Fibroblast of gingiva (primary cell): ENCODE measurements around the gene PPP1R3G.

Experiments
- DNase-seq: peaks from one replicate; pipeline ENCODE4 v3.0.0-alpha.2; 2011; ENCODE audit warnings: low read depth

PPP1R3G gene

DNA sequence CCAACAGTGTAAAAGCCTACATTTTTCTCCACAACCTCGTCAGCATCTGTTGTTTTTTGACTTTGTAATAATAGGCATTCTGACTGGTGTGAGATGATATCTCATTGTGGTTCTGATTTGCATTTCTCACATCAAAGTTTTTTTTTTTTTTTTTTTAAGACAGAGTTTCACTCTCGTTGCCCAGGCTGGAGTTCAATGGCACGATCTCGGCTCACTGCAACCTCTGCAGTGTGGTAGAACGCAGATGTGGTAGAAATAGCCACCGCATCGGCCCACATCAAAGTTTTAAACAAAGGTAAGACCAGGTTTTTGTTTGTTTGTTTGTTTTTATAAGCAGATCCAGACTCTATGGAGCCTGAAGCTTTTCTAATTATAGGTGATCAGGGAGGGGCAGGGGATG lies 12.7 kb upstream of the PPP1R3G start:
- DNase-seq = no peak

DNA sequence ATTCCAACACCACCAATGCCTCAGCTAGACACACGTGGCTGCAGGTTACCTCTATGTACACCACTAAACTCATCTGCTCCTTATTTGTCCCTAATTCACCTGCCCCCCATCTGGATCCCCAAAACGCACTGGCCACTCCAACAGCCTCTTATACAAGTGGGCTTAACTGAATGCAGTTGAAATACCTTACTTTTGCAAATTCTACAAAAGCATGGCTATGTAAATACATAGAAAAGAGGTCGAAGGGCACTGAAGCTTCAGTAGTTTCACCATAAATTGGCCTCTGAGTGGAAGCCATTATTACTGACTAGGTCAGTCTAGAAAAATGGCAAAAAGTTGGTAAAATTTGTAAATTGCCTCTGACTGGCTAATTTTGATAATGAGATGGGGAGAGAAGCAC lies 11.1 kb upstream of the PPP1R3G start:
- no peak for DNase-seq

DNA sequence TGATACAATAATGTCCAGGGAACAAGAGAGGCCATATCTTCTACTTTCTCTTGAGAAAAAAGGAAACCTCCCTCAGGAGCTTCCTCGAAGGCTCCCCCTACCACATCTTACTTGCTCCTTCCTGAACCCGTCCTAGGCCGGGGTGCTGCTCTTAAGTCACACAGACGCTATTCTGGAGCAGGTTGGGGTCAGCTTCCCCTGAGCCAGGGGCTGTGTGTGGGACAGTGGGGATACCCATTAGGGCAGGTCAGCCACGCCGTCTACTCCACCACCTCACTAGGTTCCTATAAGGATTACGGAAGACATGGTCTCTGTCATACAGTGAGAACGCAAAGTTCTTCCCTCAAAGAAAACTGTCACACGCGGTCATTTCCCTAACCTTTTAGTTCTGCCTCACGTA lies 8.2 kb upstream of the PPP1R3G start:
- DNase-seq = no peak

DNA sequence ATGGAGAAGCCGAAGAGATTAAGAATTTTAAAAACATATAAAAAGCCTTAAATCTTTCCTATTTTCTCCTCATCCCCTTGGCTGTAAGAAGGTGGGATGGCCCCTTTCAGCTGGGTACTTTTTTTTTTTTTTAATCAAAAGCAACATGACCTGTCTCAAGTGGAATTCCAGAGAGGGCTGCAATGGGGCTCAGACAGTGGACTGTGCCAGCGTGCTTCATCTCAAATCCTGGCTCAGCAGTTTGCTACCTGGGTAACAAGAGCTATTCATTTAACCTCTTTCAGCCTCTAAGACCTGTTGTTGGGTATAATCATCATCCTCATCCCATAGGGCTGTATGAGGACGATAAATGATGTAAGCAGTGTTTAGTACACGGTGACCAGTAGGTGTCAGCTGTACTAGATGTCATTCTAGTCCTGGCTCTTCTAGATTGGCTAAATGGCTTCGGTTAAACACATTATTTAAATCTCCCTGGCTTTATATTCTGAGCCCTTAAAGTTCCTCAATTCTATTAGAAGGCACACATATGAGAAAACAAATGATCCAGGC lies 6.9 kb upstream of the PPP1R3G start:
- DNase-seq = no peak

DNA sequence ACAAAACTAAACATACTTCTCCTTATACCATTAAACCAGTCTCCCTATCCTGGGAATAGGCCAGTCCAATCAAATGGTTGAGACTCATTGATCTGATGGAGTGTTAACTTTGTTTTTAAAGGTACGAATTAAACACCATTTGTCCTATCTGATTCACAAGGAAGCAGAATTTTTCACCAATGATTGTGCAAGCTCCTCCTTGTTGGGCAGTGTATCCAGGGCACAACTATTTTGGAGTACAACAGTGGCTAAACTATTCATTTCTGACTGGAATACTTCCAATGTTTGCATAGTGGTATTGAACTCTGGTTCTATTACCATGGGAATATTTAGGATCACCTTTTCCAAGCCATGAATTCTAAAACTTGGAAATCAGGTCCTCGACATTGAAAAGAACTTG lies 5.4 kb upstream of the PPP1R3G start:
- no peak for DNase-seq

DNA sequence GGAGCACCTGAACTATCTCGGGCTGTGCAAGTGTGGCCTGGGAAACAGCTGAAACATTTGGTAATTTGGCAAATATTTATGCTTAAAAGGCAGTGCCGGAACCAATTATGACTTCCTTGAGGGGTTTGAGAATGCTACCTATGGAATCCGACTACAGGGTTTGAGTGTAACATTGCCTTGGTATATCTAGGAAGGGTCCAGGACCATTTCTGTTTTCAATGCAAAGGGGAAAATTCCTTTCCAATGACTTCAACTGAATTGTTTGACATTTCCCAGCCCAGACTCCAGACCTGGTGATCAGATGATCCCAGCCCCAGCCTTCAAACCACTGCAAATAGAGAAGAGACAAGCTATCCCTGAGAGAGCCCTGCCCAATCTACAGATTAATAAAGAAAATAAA lies 4.6 kb upstream of the PPP1R3G start:
- no peak for DNase-seq

DNA sequence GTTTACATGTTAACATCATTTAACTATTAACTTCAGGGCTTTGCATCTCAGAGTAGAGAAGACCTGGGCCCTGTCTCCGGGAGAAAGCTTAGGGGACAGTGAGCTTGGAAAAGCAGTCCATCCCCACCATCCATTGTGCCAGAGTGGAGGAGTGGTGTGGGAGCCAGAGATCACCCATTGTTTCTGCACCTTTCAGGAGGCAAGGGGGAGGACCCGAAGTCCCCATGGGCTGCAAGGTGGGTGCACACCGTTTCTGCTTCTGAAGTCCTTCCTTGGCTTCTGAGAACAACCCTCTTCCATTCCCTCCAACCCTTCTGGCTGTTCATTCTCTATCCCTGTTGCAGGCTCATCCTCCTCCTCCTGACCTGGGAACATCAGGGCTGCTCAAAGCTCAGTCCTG lies 4.0 kb upstream of the PPP1R3G start:
- DNase-seq = no peak

DNA sequence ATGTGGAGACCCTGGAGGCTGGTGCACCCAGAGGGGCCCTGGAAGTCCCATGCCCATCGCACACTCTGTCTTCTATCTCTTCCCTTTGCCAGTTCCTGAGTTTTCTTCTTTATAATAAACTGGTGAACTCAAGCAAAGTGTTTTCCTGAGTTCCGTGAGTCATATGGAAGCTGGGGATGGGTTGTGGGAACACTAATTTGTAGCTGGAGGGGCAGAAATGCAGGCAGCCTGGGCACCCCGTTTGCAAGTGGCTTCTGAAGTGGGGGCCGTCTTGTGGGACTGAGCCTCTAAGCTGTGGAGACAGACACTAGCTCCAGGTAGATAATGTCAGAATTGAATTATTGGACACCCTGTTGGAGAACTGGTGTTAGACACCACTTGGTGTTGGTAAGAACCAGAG lies 3.2 kb upstream of the PPP1R3G start:
- no peak for DNase-seq

DNA sequence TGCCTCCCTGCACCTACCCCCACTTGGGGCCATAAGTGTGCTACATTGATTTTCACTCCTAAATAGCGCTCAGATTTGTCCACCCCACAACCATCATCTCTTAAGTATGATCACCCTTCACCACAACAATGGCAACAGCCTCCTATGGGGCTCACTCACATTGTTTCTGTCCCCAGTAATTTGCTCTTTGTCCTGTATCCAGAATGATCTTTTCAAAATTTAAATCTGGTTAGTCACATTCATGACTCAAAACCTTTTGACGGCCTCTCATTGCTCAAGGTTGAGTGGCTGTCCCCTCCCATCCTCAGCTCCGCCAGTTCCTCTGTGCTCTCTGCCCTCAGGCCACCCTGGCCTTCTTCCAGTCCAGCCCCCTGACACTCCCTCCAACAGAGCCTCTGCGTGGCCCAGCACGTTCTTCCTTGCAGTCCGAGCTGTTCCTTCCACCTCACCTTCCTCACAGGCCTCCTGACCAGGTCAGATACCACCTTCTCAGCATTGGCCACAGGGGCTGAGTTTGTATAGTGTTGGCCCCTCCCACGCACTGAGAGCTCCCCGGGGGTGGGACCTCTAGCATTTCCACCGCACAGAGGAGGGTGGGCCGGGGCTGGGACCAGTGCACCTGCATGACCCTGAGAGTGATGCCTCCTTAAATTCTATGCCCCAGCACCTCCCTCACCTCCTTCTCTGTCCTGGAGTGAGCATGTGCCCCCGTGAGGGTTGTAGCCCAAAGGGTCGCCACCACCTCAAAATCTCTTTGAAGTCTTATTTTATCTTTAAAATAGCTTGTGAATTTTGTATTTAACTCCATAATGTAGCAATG lies 2.4 kb upstream of the PPP1R3G start:
- DNase-seq = peak; percentile 84

DNA sequence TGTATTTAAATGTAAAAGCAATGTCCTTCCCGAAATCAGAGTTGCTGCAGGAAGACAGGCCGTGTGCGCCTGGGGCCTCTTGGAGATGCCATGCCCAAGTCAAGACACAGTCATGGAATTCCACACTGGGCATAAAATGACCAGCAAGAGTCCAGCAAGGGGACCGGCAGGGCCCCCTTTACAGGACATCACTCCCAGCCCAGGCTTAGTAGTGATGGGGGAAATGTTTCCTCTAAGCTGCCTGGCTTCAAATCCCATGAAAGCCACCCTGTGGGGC lies 1.9 kb upstream of the PPP1R3G start:
- DNase-seq = no peak

DNA sequence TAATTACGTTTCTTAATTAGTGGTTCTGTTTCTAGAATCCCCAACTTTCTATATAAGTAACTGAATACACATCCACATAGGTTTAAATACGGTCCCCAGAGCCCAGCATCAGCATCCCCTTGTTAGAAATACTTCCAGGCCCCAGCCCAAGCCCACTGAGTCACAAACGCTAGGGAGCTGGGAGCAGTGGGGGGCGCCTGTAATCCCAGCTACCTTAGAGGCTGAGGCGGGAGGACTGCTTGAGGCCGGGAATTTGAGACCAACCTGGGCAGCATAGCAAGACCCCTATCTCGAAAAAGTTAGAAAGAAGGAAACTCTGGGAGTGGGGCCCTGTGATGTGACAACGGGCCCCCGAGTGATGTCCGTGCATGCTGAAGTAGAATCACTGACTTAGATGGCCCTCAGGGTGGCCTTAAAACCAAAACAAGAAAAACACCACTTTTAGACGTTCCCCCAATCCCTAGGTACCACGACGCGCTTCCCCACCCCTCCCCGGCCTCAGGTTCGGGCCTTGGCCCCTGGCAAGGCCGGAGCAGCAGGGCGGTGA lies 1.3 kb upstream of the PPP1R3G start:
- DNase-seq = no peak

DNA sequence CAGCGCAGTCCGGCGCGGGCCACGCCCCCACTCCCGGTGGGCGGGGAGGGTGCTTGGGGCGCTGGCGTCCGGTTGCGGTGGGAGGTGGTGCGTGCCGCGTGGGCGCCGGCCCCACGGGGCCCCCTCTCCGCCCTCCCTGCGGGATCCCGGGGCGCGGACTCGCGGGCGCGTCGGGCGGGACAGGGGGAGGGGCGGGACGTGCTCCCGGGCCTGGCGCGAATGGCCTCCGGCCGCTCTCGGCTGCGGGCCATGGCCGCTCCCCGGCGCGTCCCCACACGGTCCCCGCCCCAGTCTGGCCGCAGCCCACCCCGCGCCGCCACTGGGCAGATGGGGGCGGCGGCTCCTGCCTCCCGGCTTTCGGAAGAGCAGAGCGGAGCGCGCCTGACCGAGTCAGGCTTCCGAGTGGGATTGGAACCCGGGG lies 771 bp upstream of the PPP1R3G start:
- no peak for DNase-seq

DNA sequence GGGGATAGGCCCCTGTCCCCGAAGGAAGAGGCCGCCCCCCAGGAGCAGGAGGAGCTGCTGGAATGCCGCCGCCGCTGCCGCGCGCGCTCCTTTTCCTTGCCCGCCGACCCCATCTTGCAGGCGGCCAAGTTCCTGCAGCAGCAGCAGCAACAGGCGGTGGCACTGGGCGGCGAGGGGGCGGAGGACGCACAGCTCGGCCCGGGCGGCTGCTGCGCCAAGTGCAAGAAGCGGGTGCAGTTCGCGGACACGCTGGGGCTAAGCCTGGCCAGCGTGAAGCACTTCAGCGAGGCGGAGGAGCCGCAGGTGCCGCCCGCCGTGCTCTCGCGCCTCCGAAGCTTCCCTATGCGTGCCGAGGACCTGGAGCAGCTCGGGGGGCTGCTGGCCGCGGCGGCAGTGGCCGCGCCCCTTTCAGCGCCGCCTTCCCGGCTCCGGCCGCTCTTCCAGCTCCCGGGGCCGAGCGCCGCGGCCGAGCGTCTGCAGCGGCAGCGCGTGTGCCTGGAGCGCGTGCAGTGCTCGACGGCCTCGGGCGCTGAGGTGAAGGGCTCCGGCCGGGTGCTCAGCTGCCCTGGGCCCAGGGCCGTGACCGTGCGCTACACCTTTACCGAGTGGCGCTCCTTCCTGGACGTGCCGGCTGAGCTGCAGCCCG lies 630 bp downstream of the PPP1R3G start:
- DNase-seq = peak; percentile 39

DNA sequence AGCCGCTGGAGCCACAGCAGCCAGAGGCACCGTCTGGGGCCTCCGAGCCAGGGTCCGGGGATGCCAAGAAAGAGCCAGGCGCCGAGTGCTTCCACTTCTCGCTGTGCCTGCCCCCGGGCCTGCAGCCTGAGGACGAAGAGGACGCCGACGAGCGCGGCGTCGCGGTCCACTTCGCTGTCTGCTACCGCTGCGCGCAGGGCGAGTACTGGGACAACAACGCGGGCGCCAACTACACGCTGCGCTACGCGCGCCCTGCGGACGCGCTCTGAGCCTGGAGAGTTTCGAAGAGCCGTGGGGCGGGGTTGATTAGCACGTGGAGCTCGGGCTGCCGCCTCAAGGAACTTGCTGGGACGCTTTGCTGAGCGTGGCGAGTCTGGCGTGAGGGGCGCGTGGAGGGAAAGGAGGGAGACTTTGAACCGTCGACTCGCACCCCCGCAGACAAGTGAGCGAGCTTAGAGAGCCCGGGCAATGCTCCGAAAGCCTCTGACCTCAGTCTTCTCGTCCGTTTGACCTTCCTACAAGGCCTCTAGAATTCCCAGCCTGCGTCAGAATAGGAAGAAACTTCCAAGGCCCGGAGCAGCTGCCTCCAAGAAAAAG lies 1.3 kb downstream of the PPP1R3G start:
- DNase-seq = no peak

DNA sequence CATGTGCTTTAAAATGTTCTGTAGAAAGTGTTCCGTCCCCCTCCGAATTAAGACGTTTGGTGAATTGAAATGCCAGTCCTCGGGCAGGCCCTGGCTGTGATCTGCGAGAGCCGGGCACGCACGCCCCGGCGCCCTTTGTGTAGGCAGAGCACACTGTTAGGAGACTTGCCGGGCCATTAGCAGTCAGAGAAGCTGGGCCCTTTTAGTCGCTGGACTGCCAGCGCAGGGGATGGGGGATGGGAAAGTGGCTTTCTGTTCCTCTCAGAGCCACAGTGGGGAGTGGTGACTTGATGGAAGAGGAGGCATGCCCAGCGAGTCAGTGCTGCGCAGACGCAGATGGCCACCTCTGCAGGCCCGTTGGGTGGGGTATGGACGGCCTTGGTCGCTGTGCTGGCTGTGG lies 2.2 kb downstream of the PPP1R3G start:
- no peak for DNase-seq

DNA sequence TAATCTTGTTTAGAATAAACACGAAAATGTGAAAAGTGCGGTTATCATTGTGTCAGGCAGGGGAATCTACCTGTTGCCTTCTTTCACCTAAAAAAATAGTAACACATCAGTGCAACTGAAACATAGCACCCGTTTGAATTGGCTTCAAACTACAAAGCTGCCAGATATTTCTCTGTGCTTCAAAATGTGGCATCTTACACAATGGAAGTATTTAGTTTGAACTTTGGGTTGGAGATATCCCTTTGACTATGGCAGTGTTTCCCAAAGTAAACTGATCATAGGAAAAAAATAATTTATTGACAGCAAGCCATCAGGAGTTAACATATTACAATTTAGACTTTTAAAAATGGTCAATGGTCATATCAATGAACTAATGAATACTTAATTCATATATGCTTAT lies 3.6 kb downstream of the PPP1R3G start:
- DNase-seq = no peak

DNA sequence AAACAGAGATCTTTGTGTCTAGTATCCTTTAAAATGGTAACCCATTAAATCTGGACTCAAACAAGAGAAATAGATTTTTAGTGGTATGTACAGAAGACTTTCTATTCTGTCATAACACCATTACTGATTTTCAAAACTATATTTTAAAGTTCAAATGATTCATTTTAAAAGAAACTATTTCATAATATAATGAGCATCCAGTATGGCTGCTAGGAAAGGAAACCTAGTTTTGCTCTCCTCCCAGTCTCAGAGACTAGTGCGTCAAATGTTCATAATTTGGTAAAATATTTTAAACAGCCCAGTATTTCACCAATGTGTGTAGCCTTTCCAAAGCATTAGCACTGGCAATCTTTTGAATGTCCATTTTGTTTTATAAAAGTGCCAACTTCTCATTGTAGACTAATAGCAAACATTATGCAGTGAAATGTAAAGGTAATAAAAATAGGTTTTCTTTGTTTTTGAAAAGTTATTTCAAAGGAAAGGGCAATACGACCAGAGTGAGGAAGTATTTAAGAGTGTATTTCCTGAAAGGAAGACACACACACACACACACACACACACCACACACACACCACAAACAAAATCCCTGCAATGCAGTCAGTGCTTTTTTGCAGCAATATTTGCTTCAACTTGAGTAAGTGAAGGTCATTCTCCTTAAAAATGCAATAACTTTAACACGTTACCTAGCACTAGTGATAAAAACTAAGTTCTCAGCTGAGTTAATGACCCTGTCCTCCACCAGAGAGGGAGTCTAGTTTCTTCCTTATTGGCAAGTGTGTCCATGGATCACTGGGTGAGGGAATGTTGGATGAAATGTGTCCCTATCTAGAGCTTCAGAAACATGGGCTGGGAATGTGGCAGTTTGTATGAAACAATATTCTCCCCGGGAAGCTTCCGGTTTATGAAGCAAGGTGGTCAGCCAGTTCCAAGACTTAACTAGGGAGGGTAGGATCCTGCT lies 4.6 kb downstream of the PPP1R3G start:
- DNase-seq = no peak

DNA sequence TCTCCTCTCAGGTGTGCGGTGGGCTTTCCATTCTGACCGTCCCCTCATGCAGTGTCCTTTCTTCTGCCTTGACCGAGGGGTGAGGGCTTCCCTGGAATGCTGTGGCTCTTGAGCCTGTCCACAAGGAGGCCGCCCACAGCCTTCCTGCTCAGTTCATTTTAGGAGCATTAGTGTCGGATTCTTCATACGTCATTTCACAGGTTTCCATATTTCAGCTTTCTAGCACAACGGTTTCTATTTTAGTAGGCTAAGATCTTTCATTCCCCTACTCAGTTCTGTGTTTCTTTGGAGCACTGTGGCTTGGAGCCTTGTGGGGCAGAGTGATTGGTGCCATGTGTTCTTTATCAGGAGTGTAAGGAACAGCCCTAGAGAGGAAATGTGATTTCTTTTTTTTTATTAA lies 5.5 kb downstream of the PPP1R3G start:
- DNase-seq = no peak

DNA sequence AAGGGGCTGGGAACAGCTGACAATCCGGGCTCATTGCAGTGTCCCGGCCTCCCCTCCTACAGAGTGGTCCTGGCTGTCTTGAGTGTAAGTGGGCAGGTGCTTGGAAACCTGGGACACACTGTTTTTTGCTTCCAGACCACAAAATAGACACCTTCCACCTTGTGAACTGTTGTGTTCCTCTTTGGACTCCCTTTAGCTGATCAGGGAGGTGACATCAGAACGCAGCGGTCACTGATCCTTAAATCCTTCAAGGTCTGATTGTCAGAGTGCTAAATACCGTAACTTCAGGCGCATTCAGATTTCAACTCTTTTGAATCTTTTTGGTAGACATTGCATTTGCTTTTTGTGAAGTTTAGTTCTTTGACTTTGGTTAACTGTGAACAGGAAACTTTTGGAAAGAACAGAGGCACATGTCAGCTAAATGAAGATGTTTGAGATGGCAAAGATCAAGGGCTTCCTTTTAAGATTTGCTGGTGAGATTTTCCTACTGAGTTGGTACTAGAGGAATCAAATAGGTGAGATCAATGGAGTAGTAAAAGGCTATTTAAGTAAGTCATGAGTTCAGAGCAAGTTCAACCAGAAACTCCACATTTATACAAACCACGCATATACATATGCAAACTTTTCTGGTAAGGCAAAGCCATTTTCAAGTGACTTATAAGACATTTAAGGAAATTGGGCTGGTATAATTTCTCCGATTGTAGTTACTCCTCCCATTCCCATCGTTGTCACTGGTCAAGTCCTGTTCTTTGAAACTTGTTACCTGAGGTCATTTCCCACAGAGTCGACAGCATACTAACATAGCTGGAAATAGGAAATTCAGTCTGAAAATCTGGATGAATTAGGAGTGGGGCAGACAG lies 6.3 kb downstream of the PPP1R3G start:
- DNase-seq = no peak

DNA sequence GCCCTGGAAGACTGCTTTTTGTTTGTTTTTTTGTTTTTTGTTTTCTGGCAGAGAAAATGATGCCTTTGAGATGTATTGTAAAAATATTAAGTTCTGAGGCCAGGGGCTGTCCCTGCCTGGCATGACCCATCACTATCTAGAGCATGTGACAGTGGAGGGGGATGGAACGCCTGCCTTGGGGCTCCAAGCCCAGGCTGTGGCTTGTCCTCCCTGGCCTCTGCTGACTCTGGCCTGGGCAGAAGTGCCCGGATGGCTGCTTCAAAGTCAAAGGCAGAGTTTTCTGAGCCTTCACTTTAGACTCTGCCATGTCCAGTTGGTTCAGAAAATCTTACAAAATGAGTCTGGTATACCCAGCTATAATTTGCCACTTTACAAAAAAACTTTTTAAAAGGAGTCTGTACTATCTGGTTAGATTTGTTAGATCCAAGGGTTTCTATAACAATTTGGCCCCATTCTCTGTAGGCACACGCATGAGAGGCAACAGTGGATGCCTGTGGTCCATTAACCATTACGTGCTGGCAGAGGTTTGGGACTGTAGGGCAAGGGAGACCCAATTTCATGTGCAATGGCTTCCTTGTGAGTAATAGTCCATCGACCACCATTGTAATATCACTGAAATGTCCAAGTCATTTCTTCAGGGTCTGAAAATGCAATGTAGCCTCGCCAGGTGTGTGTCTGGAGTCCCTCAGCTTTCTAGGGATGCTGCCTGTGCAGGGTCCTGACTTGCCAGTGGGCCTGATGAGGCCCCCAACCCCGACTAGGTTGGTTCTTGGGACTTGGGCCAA lies 8.3 kb downstream of the PPP1R3G start:
- DNase-seq = peak; percentile 33
